ENCODE results near the gene SLC38A10.
A peak's percentile ranks its signal among the peaks of the same experiment; 100 is the strongest.

SLC38A10 gene

DNA sequence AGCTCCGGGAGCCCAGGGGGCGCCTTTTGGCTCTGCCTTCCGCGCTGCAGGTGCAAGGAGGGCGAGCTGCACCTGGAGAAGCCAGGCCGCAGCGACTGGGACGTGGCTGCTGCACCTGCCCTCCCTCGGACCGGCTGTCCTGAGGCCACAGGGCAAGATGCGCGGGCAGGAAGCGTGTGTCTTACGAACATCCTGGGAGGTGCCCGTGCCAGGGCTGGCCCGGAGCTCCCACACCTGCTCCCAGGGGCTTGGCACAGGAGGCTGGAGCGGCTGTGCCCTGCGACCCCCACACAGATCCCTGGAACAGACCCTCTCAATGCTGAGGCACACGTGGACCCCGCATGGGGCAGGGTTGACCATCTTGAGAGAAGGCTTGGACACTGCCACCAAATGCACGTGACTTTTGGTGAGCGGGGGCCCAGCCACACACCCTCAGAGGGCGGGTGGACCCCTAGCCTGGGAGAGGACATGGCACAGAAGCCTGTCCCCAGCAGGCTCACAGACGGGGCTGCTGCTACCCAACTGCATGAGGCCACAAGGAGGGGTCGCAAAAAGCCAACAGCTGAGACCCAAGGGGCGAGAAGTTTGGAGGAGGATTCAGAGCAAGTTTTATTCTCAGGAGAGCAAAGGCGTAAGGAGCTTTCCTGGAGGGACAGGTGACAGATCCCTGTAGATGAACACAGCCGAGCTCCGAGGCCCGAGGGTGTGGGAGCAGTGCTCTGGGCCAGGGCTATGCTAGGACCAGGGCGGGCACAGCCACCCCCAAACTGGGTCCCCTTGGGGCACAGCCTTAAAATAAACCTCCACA lies 44.6 kb downstream of the SLC38A10 start:
- DNase-seq: peak; percentile 12
- H3K9me3 ChIP-seq: no peaks in the 10 kb centered on the region
- H3K4me3 ChIP-seq (ENCODE audit: low read depth, low read length): no peak overlapping the region
- H3K36me3 ChIP-seq: no peaks in the 10 kb centered on the region
- no peak for TF ChIP-seq CTCF (IDR thresholded peaks at IDR 0.05; ENCODE audit: low read depth, low read length)
- H3K27me3 ChIP-seq: no peaks in the 10 kb centered on the region
- H3K4me1 ChIP-seq: peaks cover 36% of the 10 kb centered on the region

GRCh38 chr17:81249223-81250040 lies 45.7 kb downstream of the SLC38A10 start:
- H3K27me3 ChIP-seq: no peaks in the 10 kb centered on the region
- peaks cover 42% of the 10 kb centered on the region for H3K4me1 ChIP-seq
- no peak overlapping the region for H3K4me3 ChIP-seq (ENCODE audit: low read depth, low read length)
- peak; percentile 22 for DNase-seq
- no peaks in the 10 kb centered on the region for H3K9me3 ChIP-seq
- TF ChIP-seq CTCF (IDR thresholded peaks at IDR 0.05; ENCODE audit: low read depth, low read length): no peak
- H3K36me3 ChIP-seq: no peaks in the 10 kb centered on the region

- TF ChIP-seq CTCF (IDR thresholded peaks at IDR 0.05; ENCODE audit: low read depth, low read length): no peak
- H3K27me3 ChIP-seq: no peaks in the 10 kb centered on the region
- no peaks in the 10 kb centered on the region for H3K36me3 ChIP-seq
These were observed 46.5 kb downstream of the SLC38A10 start for GRCh38 chr17:81248649-81249048.

DNA sequence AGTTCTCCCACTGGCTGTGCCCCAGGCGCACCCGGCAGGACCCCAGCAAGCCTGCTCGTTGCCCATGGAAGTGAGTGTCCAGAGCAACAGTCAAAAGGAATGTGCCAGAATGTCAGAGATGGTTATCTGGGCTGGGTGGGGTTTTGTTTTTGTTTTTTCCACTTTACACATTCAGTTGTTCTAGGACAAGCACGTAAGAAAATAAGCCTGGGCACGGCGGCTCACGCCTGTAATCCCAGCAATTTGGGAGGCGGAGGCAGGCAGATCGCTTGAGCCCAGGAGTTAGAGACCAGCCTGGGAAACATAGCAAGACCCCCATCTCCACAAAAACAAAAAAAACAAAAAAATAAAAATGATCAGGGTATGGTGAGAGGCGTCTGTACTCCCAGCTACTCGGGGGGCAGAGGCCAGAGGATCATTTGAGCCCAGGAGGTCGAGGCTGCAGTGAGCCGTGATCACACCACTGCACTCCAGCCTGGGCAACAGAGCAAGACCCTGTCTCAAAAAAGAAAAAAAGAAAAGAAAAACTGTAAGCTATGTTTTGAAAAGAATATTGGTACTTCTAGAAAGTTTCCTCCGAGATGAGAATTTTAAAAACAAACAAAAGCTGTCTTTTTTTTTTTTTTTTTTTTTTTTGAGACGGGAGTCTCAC lies 47.6 kb downstream of the SLC38A10 start:
- no peak for TF ChIP-seq CTCF (IDR thresholded peaks at IDR 0.05; ENCODE audit: low read depth, low read length)
- DNase-seq: peak; percentile 8
- no peaks in the 10 kb centered on the region for H3K27me3 ChIP-seq
- no peak overlapping the region for H3K4me3 ChIP-seq (ENCODE audit: low read depth, low read length)
- no peaks in the 10 kb centered on the region for H3K9me3 ChIP-seq
- peaks cover 37% of the 10 kb centered on the region for H3K4me1 ChIP-seq
- no peaks in the 10 kb centered on the region for H3K36me3 ChIP-seq

More at GRCh38 chr17:81248649-81249048, 46.5 kb downstream of the SLC38A10 start:
- peaks cover 45% of the 10 kb centered on the region for H3K4me1 ChIP-seq
- no peak overlapping the region for H3K4me3 ChIP-seq (ENCODE audit: low read depth, low read length)
- H3K9me3 ChIP-seq: no peaks in the 10 kb centered on the region
- DNase-seq: peak; percentile 10

- Histone ChIP-seq H3K4me3 (ENCODE audit: low read depth, low read length) (no peak overlapping the region), H3K36me3 (peaks cover 3% of the 10 kb centered on the region; the same call in 1 of the 2 replicates), H3K27me3 (no peaks in the 10 kb centered on the region), H3K4me1 (peaks cover 33% of the 10 kb centered on the region), H3K9me3 (no peaks in the 10 kb centered on the region)
- no peak for TF ChIP-seq CTCF (IDR thresholded peaks at IDR 0.05; ENCODE audit: low read depth, low read length)
- peak; percentile 19 for DNase-seq
These were observed 48.3 kb downstream of the SLC38A10 start for GRCh38 chr17:81246679-81247338.

Data from BE2C (cell line).